Umbilical cord (tissue), 2 donors: ENCODE results near the gene SLC24A2. TPM values are rescaled to one million over a fixed set of nuclear protein-coding genes. Genes with fewer than 3 reads are reported as not detected.

Experiments used
- DNase-seq: peaks from one replicate; pipeline ENCODE4 v3.0.0-alpha.2; 2015; ENCODE audit warnings: low spot score
- total RNA-seq: library from RNA; depleted of rRNA; stranded (reverse); fragments of >200 nt; gene quantifications from one replicate; pipeline ENCODE4 v1.2.3, GENCODE V29; 2014; ENCODE audit warnings: low replicate concordance; ENCODE audit not compliant: insufficient read depth

SLC24A2 gene
- total RNA-seq, 1 donor from 2014 or later, result 2.6 TPM

- DNase-seq, result no peak
Observed at GRCh38 chr9:19759066-19759465, 29.8 kb downstream of the SLC24A2 start.

GRCh38 chr9:19757745-19758144 lies 31.1 kb downstream of the SLC24A2 start:
- DNase-seq, result no peak

GRCh38 chr9:19754921-19755320 lies 33.9 kb downstream of the SLC24A2 start:
- peak; percentile 19 for DNase-seq

- no peak for DNase-seq
Observed at GRCh38 chr9:19748278-19749126, 40.3 kb downstream of the SLC24A2 start.

GRCh38 chr9:19746223-19746622 lies 42.6 kb downstream of the SLC24A2 start:
- DNase-seq, result no peak

GRCh38 chr9:19741178-19741577 lies 47.7 kb downstream of the SLC24A2 start:
- no peak for DNase-seq
